GM23338 (cell line): ENCODE results near the gene POLK.

ENCODE experiments used
- CREB1 ChIP-seq: fragments of 250-450 bp; sonication (Bioruptor Pico); IDR thresholded peaks from 2 replicates; pipeline ENCODE4 v1.5.0; 2020; ENCODE audit warnings: low read depth, mild to moderate bottlenecking, moderate library complexity
- CTCF ChIP-seq, 2 experiments: fragments of 200-600 bp in 1 of 2; sonication (generic) in 1 of 2; conservative IDR thresholded peaks; 2 replicates each; pipeline versions ENCODE4 v1.5.1 to v1.6.1; 2016 to 2017; ENCODE audit warnings: antibody characterized with exemption in 2 of 2, low read depth in 2 of 2, mild to moderate bottlenecking in 2 of 2, moderate library complexity in 1 of 2
- ETS1 ChIP-seq: IDR thresholded peaks from 2 replicates; pipeline ENCODE4 v1.6.1; 2016; ENCODE audit warnings: antibody characterized with exemption
- EZH2 ChIP-seq: fragments of 200-600 bp; sonication (generic); IDR thresholded peaks from one replicate; pipeline ENCODE4 v1.8.0; 2017; ENCODE audit warnings: antibody characterized with exemption, mild to moderate bottlenecking, low read depth; ENCODE audit not compliant: unreplicated experiment
- EZH2phosphoT487 ChIP-seq: fragments of 200-600 bp; sonication (generic); IDR thresholded peaks from one replicate; pipeline ENCODE4 v1.8.1; 2018; ENCODE audit warnings: antibody characterized with exemption; ENCODE audit not compliant: unreplicated experiment
- JUNB ChIP-seq: IDR thresholded peaks from one replicate; pipeline ENCODE4 v1.6.1; 2016; ENCODE audit warnings: antibody characterized with exemption; ENCODE audit not compliant: unreplicated experiment
- NANOG ChIP-seq: IDR thresholded peaks from 2 replicates; pipeline ENCODE4 v1.6.1; 2016; ENCODE audit warnings: antibody characterized with exemption, borderline replicate concordance
- POLR2AphosphoS5 ChIP-seq: IDR thresholded peaks from 2 replicates; pipeline ENCODE4 v1.6.1; 2016; ENCODE audit warnings: antibody characterized with exemption, low read depth
- REST ChIP-seq: IDR thresholded peaks from one replicate; pipeline ENCODE4 v1.6.1; 2018; ENCODE audit warnings: antibody characterized with exemption; ENCODE audit not compliant: unreplicated experiment
- ZNF114 ChIP-seq: fragments of 250-450 bp; sonication (Bioruptor Pico); IDR thresholded peaks from 2 replicates; pipeline ENCODE4 v1.5.0; 2020; ENCODE audit warnings: mild to moderate bottlenecking, moderate library complexity
- ZNF331 ChIP-seq: fragments of 250-450 bp; sonication (Bioruptor Pico); IDR thresholded peaks from 2 replicates; pipeline ENCODE4 v1.5.0; 2020; ENCODE audit warnings: low read depth, mild to moderate bottlenecking, moderate library complexity

- no peak for TF ChIP-seq EZH2
- no peak for TF ChIP-seq CTCF (conservative IDR thresholded peaks at IDR 0.05; ENCODE audit: low read depth in 2 of 2)
- no peak for TF ChIP-seq POLR2AphosphoS5
- TF ChIP-seq REST, result no peak
- no peak for TF ChIP-seq JUNB
- TF ChIP-seq ETS1, result no peak
- TF ChIP-seq NANOG, result no peak
- no peak for TF ChIP-seq EZH2phosphoT487
- no peak for TF ChIP-seq CREB1 (CRISPR knock-in tag)
- no peak for TF ChIP-seq ZNF331 (CRISPR knock-in tag)
- no peak for TF ChIP-seq ZNF114 (CRISPR knock-in tag)
Observed at GRCh38 chr5:75588666-75589065, 77.0 kb downstream of the POLK start.
